ENCODE data around the gene MGAT5B. TPM values are rescaled to one million over a fixed set of nuclear protein-coding genes. Genes with fewer than 3 reads are reported as not detected.

MGAT5B gene
- polyA plus RNA-seq, 1 experiment = 0.58 TPM

- DNase-seq (ENCODE audit: low read depth) = no peak
- ChIA-PET CTCF (no interaction called here), POLR2A (interaction anchor here (0.5 kb wide), 1 partner anchor 27 kb away, joined by 3 read pairs; no protein-coding TSS in a partner anchor)
- H3K4me3 ChIP-seq (ENCODE audit: low read depth, low read length) = no peak overlapping the region
- no peak for TF ChIP-seq CTCF (IDR thresholded peaks at IDR 0.05; ENCODE audit: insufficient read depth, low read depth, low read length)
- H3K27me3 ChIP-seq (ENCODE audit: control insufficient read depth, insufficient read depth, low read length) = peaks cover 12% of the 10 kb centered on the region
- no peaks in the 10 kb centered on the region for H3K36me3 ChIP-seq (ENCODE audit: control insufficient read depth, insufficient read depth, low read length)
Measured at GRCh38 chr17:76956846-76957540, 88.8 kb downstream of the MGAT5B start.

GRCh38 chr17:76957678-76958464, 89.7 kb downstream of the MGAT5B start:
- CTCF ChIA-PET = interaction anchor here (1.0 kb wide), 1 partner anchor 98 kb away, joined by 4 read pairs; no protein-coding TSS in a partner anchor
- TF ChIP-seq CTCF (IDR thresholded peaks at IDR 0.05; ENCODE audit: insufficient read depth, low read depth, low read length) = no peak
- DNase-seq (ENCODE audit: low read depth) = no peak
- Histone ChIP-seq H3K4me3 (ENCODE audit: low read depth, low read length) (no peak overlapping the region), H3K27me3 (ENCODE audit: control insufficient read depth, insufficient read depth, low read length) (peaks cover 13% of the 10 kb centered on the region), H3K36me3 (ENCODE audit: control insufficient read depth, insufficient read depth, low read length) (no peaks in the 10 kb centered on the region)
- POLR2A ChIA-PET = no interaction called here

- ChIA-PET POLR2A (no interaction called here), CTCF (no interaction called here)
- Histone ChIP-seq H3K4me3 (ENCODE audit: low read depth, low read length) (no peak overlapping the region), H3K36me3 (ENCODE audit: control insufficient read depth, insufficient read depth, low read length) (no peaks in the 10 kb centered on the region), H3K27me3 (ENCODE audit: control insufficient read depth, insufficient read depth, low read length) (peaks cover 13% of the 10 kb centered on the region)
- no peak for DNase-seq (ENCODE audit: low read depth)
- no peak for TF ChIP-seq CTCF (IDR thresholded peaks at IDR 0.05; ENCODE audit: insufficient read depth, low read depth, low read length)
Measured at GRCh38 chr17:76958974-76959373, 90.8 kb downstream of the MGAT5B start.

- no peak for DNase-seq (ENCODE audit: low read depth)
- CTCF ChIA-PET = no interaction called here
- Histone ChIP-seq H3K27me3 (ENCODE audit: control insufficient read depth, insufficient read depth, low read length) (peaks cover 19% of the 10 kb centered on the region), H3K36me3 (ENCODE audit: control insufficient read depth, insufficient read depth, low read length) (no peaks in the 10 kb centered on the region), H3K4me3 (ENCODE audit: low read depth, low read length) (no peak overlapping the region)
- POLR2A ChIA-PET = no interaction called here
- no peak for TF ChIP-seq CTCF (IDR thresholded peaks at IDR 0.05; ENCODE audit: insufficient read depth, low read depth, low read length)
Measured at GRCh38 chr17:76961869-76962268, 93.7 kb downstream of the MGAT5B start.

GRCh38 chr17:76962858-76963257, 94.7 kb downstream of the MGAT5B start:
- TF ChIP-seq CTCF (IDR thresholded peaks at IDR 0.05; ENCODE audit: insufficient read depth, low read depth, low read length) = no peak
- no peak overlapping the region for H3K4me3 ChIP-seq (ENCODE audit: low read depth, low read length)
- POLR2A ChIA-PET = no interaction called here
- CTCF ChIA-PET = no interaction called here
- H3K27me3 ChIP-seq (ENCODE audit: control insufficient read depth, insufficient read depth, low read length) = peaks cover 24% of the 10 kb centered on the region
- H3K36me3 ChIP-seq (ENCODE audit: control insufficient read depth, insufficient read depth, low read length) = no peaks in the 10 kb centered on the region
- no peak for DNase-seq (ENCODE audit: low read depth)
